Endothelial cell of umbilical vein (primary cell): Measurements from ENCODE around the gene TMC3. TPM values are rescaled to one million over a fixed set of nuclear protein-coding genes. Genes with fewer than 3 reads are reported as not detected.

ENCODE experiments used
- BruUV-seq: library from RNA; stranded (reverse); fragments of 400-500 nt; replicated peaks from 2 replicates; lab custom pipeline; 2021; lab: Mats Ljungman, UMichigan
- CTCF ChIA-PET: fragments of 300-600, 350-600 bp; sonication (Branson Sonifier 250); formaldehyde crosslinking; loops from one replicate; lab custom pipeline; 2021; ENCODE audit warnings: antibody characterized with exemption, inconsistent platforms; lab: Charles Lee
- POLR2A ChIA-PET: fragments of 300-600, 350-600 bp; sonication (Branson Sonifier 250); formaldehyde crosslinking; loops from one replicate; lab custom pipeline; 2021; ENCODE audit warnings: antibody characterized with exemption, inconsistent platforms; lab: Charles Lee
- DNase-seq: peaks from one replicate; pipeline ENCODE4 v3.0.0-alpha.2; 2011; ENCODE audit warnings: low read depth, low spot score
- FAIRE-seq: peaks from 2 replicates; lab custom pipeline; 2011; peaks lifted over from hg19 to GRCh38; lab: Jason Lieb, UNC
- H2AFZ ChIP-seq: 2 replicates; pipeline ENCODE4 v1.6.0; 2012; ENCODE audit warnings: low read depth, low read length, control low read depth, inconsistent platforms
- H3K27ac ChIP-seq: 2 replicates; pipeline ENCODE4 v1.5.1; 2011; ENCODE audit warnings: low read depth, mild to moderate bottlenecking, control low read depth, low read length, moderate library complexity; ENCODE audit not compliant: insufficient read depth
- H3K27me3 ChIP-seq, 2 experiments: 2 replicates each; pipeline versions ENCODE4 v1.6.0 to v1.6.1; 2011; ENCODE audit warnings: low read length in 2 of 2, mixed read lengths in 1 of 2; ENCODE audit not compliant: control insufficient read depth in 2 of 2, insufficient read depth in 2 of 2
- H3K36me3 ChIP-seq, 2 experiments: 2 replicates in 1 of 2; 3 replicates in 1 of 2; pipeline ENCODE4 v1.5.1; 2011; ENCODE audit warnings: low read length in 2 of 2, mild to moderate bottlenecking in 1 of 2, moderate library complexity in 1 of 2; ENCODE audit not compliant: control insufficient read depth in 2 of 2, insufficient read depth in 2 of 2; ENCODE audit errors: extremely low read depth in 1 of 2
- H3K4me1 ChIP-seq: 3 replicates; pipeline ENCODE4 v1.5.1; 2011; ENCODE audit warnings: mild to moderate bottlenecking, low read length; ENCODE audit not compliant: control insufficient read depth, insufficient read depth; ENCODE audit errors: extremely low read depth
- H3K4me2 ChIP-seq: 2 replicates; pipeline ENCODE4 v1.6.1; 2011; ENCODE audit warnings: low read length, control low read depth, mixed read lengths; ENCODE audit not compliant: insufficient read depth
- H3K4me3 ChIP-seq, 3 experiments: fragments of 200-600 bp in 1 of 3; sonication (generic), shearing (Covaris generic) in 1 of 3; replicated peaks in 1 of 3; 2 replicates each; pipeline ENCODE4 v1.5.1; 2011 to 2016; ENCODE audit warnings: control low read depth in 3 of 3, low read length in 3 of 3, mild to moderate bottlenecking in 2 of 3, inconsistent platforms in 1 of 3, low read depth in 1 of 3, moderate library complexity in 1 of 3; ENCODE audit not compliant: insufficient read depth in 1 of 3
- H3K79me2 ChIP-seq: 2 replicates; pipeline ENCODE4 v1.6.0; 2012; ENCODE audit warnings: low read length, inconsistent platforms; ENCODE audit not compliant: control insufficient read depth, insufficient read depth
- H3K9ac ChIP-seq: replicated peaks from 2 replicates; pipeline ENCODE3; 2011; ENCODE audit warnings: low read length, control low read depth; ENCODE audit not compliant: insufficient read depth; ENCODE audit errors: extremely low read depth
- H3K9me1 ChIP-seq: replicated peaks from 3 replicates; pipeline ENCODE4 v1.6.0; 2011; ENCODE audit warnings: mild to moderate bottlenecking, low read length; ENCODE audit not compliant: control insufficient read depth, insufficient read depth; ENCODE audit errors: extremely low read depth
- H3K9me3 ChIP-seq: replicated peaks from 2 replicates; pipeline ENCODE4 v1.5.1; 2012; ENCODE audit warnings: low read length, inconsistent platforms; ENCODE audit not compliant: control insufficient read depth, insufficient read depth
- H4K20me1 ChIP-seq: replicated peaks from 2 replicates; pipeline ENCODE3; 2011; ENCODE audit warnings: mild to moderate bottlenecking, low read length; ENCODE audit not compliant: control insufficient read depth, insufficient read depth; ENCODE audit errors: extremely low read depth
- EZH2 ChIP-seq: IDR thresholded peaks from 2 replicates; pipeline ENCODE4 v1.6.1; 2012; ENCODE audit warnings: borderline replicate concordance, low read depth, mild to moderate bottlenecking, moderate library complexity, low read length, inconsistent platforms; ENCODE audit not compliant: severe bottlenecking
- FOS ChIP-seq: IDR thresholded peaks from 2 replicates; pipeline ENCODE4 v1.6.1; 2011; ENCODE audit warnings: mild to moderate bottlenecking, low read length, moderate library complexity, borderline replicate concordance; ENCODE audit not compliant: insufficient read depth
- GATA2 ChIP-seq: IDR thresholded peaks from 2 replicates; pipeline ENCODE4 v1.7.0; 2011; ENCODE audit warnings: low read depth, mild to moderate bottlenecking, moderate library complexity, mixed read lengths, low read length; ENCODE audit not compliant: insufficient read length, insufficient read depth
- JUN ChIP-seq: IDR thresholded peaks from 2 replicates; pipeline ENCODE4 v1.6.1; 2011; ENCODE audit warnings: borderline replicate concordance, low read depth; ENCODE audit not compliant: insufficient read length, insufficient read depth
- MYC ChIP-seq: IDR thresholded peaks from one replicate; pipeline ENCODE4 v1.6.1; 2011; ENCODE audit warnings: mild to moderate bottlenecking, low read depth, low read length
- POLR2A ChIP-seq: IDR thresholded peaks from 2 replicates; pipeline ENCODE4 v1.6.1; 2012; ENCODE audit warnings: low read depth, mild to moderate bottlenecking, control low read depth, low read length
- POLR2AphosphoS5 ChIP-seq: IDR thresholded peaks from 2 replicates; pipeline ENCODE4 v1.6.1; 2012; ENCODE audit warnings: low read depth, mild to moderate bottlenecking, control low read depth, low read length, moderate library complexity; ENCODE audit not compliant: insufficient read depth
- dilution Hi-C: fragments of 300-500 bp; cut with MboI; formaldehyde crosslinking; loops from one replicate; pipeline ENCODE4 v1.15.0; 2019; ENCODE audit warnings: low sequenced_read_pairs; ENCODE audit not compliant: extremely low pct_ligation_motif_present
- intact Hi-C: fragments of 100-400 bp; cut with micrococcal nuclease; formaldehyde crosslinking; loops from one replicate; pipeline ENCODE4 v1.10.0; 2022
- polyA plus RNA-seq, 4 experiments: library from polyadenylated mRNA; depleted of rRNA in 3 of 4; stranded (reverse) in 3 of 4; unstranded in 1 of 4; fragments of >200 nt; gene quantifications; 2 replicates each; pipeline versions ENCODE4 v1.2.1 to v1.2.3, GENCODE V29; 2011 to 2012; ENCODE audit warnings: missing spikeins in 1 of 4
- total RNA-seq: library from RNA; stranded (reverse); gene quantifications from 2 replicates; pipeline ENCODE4 v1.2.3, GENCODE V29; 2021
- TF ChIP-seq, protein P1 (sequence below), 2 donors: IDR thresholded peaks; 1 replicate in 1 of 2; 2 replicates in 1 of 2; pipeline ENCODE4 v1.5.1; 2011; ENCODE audit warnings: low read length in 2 of 2, mild to moderate bottlenecking in 2 of 2, moderate library complexity in 2 of 2, control low read depth in 1 of 2, inconsistent platforms in 1 of 2, low read depth in 1 of 2; ENCODE audit not compliant: insufficient read depth in 1 of 2; ENCODE audit errors: extremely low read depth in 1 of 2
- TF ChIP-seq, protein P2 (sequence below): IDR thresholded peaks from 2 replicates; pipeline ENCODE4 v1.6.1; 2011; ENCODE audit not compliant: insufficient read depth, insufficient read length

Gene TMC3
- total and polyA plus RNA-seq, 2 donors (not counting 3 experiments of a cell fraction or from before 2014, with no cell fraction given), result not detected

DNA sequence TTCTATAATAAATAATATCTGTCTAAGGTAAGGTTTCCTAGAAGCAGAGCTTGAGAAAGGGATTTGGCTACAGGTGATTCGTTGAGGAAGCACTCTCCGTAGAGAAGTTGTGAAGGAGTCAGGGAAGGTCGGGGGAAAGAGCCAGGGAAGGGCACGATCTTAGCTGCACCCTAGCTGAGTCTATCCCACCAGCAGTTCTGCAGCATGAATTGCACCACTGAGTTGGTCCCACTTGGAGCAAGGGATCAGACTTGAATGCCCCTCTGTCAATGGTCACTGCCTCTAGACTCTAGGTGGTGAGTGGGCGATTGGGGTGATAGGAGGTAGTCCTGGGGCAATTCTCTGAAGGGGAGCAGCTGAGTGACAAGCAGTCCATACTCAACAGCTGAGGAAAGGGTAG, 13.5 kb downstream of the TMC3 start:
- Histone ChIP-seq H3K4me3 (no peak overlapping the region), H3K9ac (no peak overlapping the region), H3K9me1 (no peaks in the 10 kb centered on the region), H3K4me1 (no peaks in the 10 kb centered on the region), H3K36me3 (no peaks in the 10 kb centered on the region), H4K20me1 (no peaks in the 10 kb centered on the region), H3K79me2 (no peaks in the 10 kb centered on the region), H3K27me3 (peaks cover 0 to 2% of the 10 kb centered on the region in 2 experiments), H3K27ac (no peak overlapping the region), H3K9me3 (no peaks in the 10 kb centered on the region), H3K4me2 (no peak overlapping the region), H2AFZ (no peak overlapping the region)
- BruUV-seq, result no TSS peak
- dilution Hi-C loops, result no loop called here
- POLR2A ChIA-PET, result no interaction called here
- intact Hi-C loops, result no loop called here
- DNase-seq (no peak), FAIRE-seq (no peak)
- TF ChIP-seq JUN, result no peak
- CTCF ChIA-PET, result no interaction called here

DNA sequence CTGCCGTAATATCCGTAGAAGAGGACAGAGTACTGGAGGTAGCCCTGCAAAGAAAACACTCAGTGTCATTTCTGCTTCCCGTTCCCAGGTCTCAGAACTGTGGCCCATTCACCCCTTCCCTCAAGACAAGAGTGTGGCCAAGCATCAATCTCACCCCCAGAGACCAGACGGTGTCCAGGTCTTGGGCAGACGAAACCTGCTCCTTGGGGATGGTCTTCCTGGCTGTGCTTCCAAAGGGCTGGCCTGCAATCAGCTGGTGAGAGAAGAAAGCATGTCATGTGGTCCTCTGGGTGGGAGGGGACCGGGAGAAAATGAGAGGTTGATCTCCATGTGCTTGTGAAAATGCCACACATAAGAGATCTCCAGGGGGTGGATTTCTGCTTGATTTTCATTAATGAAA, 15.8 kb downstream of the TMC3 start:
- Histone ChIP-seq H3K27me3 (peaks cover 0 to 2% of the 10 kb centered on the region in 2 experiments), H2AFZ (no peak overlapping the region), H3K4me1 (no peaks in the 10 kb centered on the region), H4K20me1 (no peaks in the 10 kb centered on the region), H3K9me3 (no peaks in the 10 kb centered on the region), H3K9ac (no peak overlapping the region), H3K79me2 (no peaks in the 10 kb centered on the region), H3K9me1 (no peaks in the 10 kb centered on the region), H3K4me3 (no peak overlapping the region), H3K4me2 (no peak overlapping the region), H3K27ac (no peak overlapping the region), H3K36me3 (no peaks in the 10 kb centered on the region)
- no TSS peak for BruUV-seq
- POLR2A ChIA-PET, result no interaction called here
- dilution Hi-C loops (no loop called here), intact Hi-C loops (no loop called here)
- TF ChIP-seq, protein P1, sequence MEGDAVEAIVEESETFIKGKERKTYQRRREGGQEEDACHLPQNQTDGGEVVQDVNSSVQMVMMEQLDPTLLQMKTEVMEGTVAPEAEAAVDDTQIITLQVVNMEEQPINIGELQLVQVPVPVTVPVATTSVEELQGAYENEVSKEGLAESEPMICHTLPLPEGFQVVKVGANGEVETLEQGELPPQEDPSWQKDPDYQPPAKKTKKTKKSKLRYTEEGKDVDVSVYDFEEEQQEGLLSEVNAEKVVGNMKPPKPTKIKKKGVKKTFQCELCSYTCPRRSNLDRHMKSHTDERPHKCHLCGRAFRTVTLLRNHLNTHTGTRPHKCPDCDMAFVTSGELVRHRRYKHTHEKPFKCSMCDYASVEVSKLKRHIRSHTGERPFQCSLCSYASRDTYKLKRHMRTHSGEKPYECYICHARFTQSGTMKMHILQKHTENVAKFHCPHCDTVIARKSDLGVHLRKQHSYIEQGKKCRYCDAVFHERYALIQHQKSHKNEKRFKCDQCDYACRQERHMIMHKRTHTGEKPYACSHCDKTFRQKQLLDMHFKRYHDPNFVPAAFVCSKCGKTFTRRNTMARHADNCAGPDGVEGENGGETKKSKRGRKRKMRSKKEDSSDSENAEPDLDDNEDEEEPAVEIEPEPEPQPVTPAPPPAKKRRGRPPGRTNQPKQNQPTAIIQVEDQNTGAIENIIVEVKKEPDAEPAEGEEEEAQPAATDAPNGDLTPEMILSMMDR (IDR thresholded peaks at IDR 0.05; ENCODE audit: extremely low read depth in 1 of 2, insufficient read depth in 1 of 2, low read depth in 1 of 2, low read length in 2 of 2), result no peak
- no peak for TF ChIP-seq MYC
- no peak for TF ChIP-seq EZH2
- TF ChIP-seq POLR2A, result no peak
- TF ChIP-seq, protein P2, sequence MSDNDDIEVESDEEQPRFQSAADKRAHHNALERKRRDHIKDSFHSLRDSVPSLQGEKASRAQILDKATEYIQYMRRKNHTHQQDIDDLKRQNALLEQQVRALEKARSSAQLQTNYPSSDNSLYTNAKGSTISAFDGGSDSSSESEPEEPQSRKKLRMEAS, result no peak
- no peak for TF ChIP-seq GATA2
- TF ChIP-seq JUN, result no peak
- TF ChIP-seq POLR2AphosphoS5, result no peak
- no peak for TF ChIP-seq FOS
- CTCF ChIA-PET, result interaction anchor here (0.6 to 1.3 kb wide), 2 partner anchors 8 to 1024 kb away, joined by 4 to 6 read pairs; no protein-coding TSS in a partner anchor
- DNase-seq (no peak), FAIRE-seq (no peak)
